Glutamatergic neuron (in vitro differentiated cells): ENCODE results near the gene SNAPIN. TPM values are rescaled to one million over a fixed set of nuclear protein-coding genes. Genes with fewer than 3 reads are reported as not detected.
"Not testable (repeated sequence)": the region's sequence is repeated elsewhere in the genome, so short reads cannot be mapped to it uniquely, and the experiment has no call there.

ENCODE experiments used
- DNase-seq: peaks from one replicate; pipeline ENCODE4 v3.0.0; 2022
- H3K27ac Mint-ChIP-seq: one replicate; pipeline ENCODE4 v1.8.0; 2020; ENCODE audit warnings: mild to moderate bottlenecking, mixed read lengths, inconsistent platforms; ENCODE audit not compliant: unreplicated experiment
- H3K27me3 Mint-ChIP-seq: one replicate; pipeline ENCODE4 v1.8.0; 2020; ENCODE audit warnings: mild to moderate bottlenecking, moderate library complexity, mixed read lengths, inconsistent platforms; ENCODE audit not compliant: unreplicated experiment
- H3K36me3 Mint-ChIP-seq: one replicate; pipeline ENCODE4 v1.8.0; 2020; ENCODE audit warnings: mild to moderate bottlenecking, mixed read lengths, inconsistent platforms; ENCODE audit not compliant: unreplicated experiment
- H3K4me1 Mint-ChIP-seq: one replicate; pipeline ENCODE4 v1.8.0; 2020; ENCODE audit warnings: mild to moderate bottlenecking, low read depth, mixed read lengths, inconsistent platforms; ENCODE audit not compliant: unreplicated experiment
- H3K4me3 Mint-ChIP-seq: one replicate; pipeline ENCODE4 v1.8.0; 2020; ENCODE audit warnings: mild to moderate bottlenecking, mixed read lengths, inconsistent platforms; ENCODE audit not compliant: unreplicated experiment
- H3K9me3 Mint-ChIP-seq: one replicate; pipeline ENCODE4 v1.8.0; 2020; ENCODE audit warnings: mild to moderate bottlenecking, moderate library complexity, mixed read lengths, inconsistent platforms; ENCODE audit not compliant: unreplicated experiment
- total RNA-seq: library from RNA; stranded (reverse); fragmentation: NEBNext Ultra II Directional; extraction: Animal tissue kit (Norgen Biotek cat#: 25700); gene quantifications from one replicate; pipeline ENCODE4 v1.2.1, GENCODE V29; 2021; ENCODE audit not compliant: unreplicated experiment
- TF ChIP-seq, protein P1 (sequence below): fragments of 200-600 bp; sonication (generic); IDR thresholded peaks from one replicate; pipeline ENCODE4 v1.5.0; 2021; ENCODE audit not compliant: partially characterized antibody, unreplicated experiment

SNAPIN gene
- total RNA-seq, 1 donor from 2014 or later = 30.8 TPM

DNA sequence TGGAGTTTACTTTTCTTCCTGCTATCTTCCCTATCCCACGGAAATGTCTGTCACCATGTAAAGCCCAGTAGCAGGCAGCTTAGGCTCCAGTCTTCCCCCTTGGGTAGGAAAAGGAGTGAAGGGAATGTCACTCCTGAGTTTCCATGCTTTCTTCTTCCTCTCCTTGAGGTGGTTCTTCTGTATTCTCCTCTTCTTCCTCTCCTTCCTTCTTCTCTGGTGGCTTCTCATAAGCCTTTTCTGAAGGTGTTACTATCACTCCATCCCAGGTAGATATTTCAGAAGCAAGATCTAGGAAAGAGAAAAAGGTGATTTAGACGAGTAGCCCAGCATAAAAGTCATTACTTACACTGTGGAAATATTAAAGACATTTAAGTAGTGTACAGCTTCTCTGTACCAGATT lies 3.8 kb downstream of the SNAPIN start:
- no peak for DNase-seq
- H3K9me3 Mint-ChIP-seq = peaks cover 3% of the 10 kb centered on the region
- H3K36me3 Mint-ChIP-seq = no peaks in the 10 kb centered on the region
- TF ChIP-seq, protein P1, sequence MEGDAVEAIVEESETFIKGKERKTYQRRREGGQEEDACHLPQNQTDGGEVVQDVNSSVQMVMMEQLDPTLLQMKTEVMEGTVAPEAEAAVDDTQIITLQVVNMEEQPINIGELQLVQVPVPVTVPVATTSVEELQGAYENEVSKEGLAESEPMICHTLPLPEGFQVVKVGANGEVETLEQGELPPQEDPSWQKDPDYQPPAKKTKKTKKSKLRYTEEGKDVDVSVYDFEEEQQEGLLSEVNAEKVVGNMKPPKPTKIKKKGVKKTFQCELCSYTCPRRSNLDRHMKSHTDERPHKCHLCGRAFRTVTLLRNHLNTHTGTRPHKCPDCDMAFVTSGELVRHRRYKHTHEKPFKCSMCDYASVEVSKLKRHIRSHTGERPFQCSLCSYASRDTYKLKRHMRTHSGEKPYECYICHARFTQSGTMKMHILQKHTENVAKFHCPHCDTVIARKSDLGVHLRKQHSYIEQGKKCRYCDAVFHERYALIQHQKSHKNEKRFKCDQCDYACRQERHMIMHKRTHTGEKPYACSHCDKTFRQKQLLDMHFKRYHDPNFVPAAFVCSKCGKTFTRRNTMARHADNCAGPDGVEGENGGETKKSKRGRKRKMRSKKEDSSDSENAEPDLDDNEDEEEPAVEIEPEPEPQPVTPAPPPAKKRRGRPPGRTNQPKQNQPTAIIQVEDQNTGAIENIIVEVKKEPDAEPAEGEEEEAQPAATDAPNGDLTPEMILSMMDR = no peak
- no peak overlapping the region for H3K4me3 Mint-ChIP-seq
- peaks cover 3% of the 10 kb centered on the region for H3K27me3 Mint-ChIP-seq
- H3K4me1 Mint-ChIP-seq = peaks cover 11% of the 10 kb centered on the region
- H3K27ac Mint-ChIP-seq = no peak overlapping the region

DNA sequence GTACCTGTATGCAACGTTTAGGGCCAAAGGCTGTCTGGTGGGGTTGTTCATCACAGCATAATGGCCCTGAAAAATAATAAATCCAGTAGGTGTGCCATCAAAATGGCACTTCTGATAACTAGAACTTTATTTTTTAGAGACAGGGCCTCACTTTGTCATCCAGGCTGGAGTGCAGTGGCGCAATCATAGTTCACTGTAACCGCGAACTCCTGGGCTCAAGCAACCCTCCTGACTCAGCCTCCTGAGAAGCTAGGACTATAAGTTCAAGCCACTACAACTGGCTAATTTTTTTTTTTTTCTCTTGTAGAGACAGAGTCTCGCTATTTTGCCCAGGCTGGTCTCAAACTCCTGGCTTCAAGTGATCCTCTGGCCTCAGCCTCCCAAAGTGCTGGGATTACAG lies 4.7 kb downstream of the SNAPIN start:
- Mint-ChIP-seq H3K27ac (no peak overlapping the region), H3K36me3 (no peaks in the 10 kb centered on the region)

GRCh38 chr1:153667439-153667838 lies 8.9 kb downstream of the SNAPIN start:
- Mint-ChIP-seq H3K27ac (no peak overlapping the region), H3K4me3 (no peak overlapping the region), H3K36me3 (no peaks in the 10 kb centered on the region), H3K27me3 (no peaks in the 10 kb centered on the region), H3K9me3 (peaks cover 6% of the 10 kb centered on the region), H3K4me1 (peaks cover 4% of the 10 kb centered on the region)
- TF ChIP-seq, protein P1 = no peak
- DNase-seq = no peak

More for the DNA sequence above, 4.7 kb downstream of the SNAPIN start:
- peaks cover 11% of the 10 kb centered on the region for H3K4me1 Mint-ChIP-seq
- peaks cover 3% of the 10 kb centered on the region for H3K27me3 Mint-ChIP-seq
- no peak for DNase-seq
- H3K4me3 Mint-ChIP-seq = no peak overlapping the region
- TF ChIP-seq, protein P1 = no peak
- peaks cover 3% of the 10 kb centered on the region for H3K9me3 Mint-ChIP-seq

DNA sequence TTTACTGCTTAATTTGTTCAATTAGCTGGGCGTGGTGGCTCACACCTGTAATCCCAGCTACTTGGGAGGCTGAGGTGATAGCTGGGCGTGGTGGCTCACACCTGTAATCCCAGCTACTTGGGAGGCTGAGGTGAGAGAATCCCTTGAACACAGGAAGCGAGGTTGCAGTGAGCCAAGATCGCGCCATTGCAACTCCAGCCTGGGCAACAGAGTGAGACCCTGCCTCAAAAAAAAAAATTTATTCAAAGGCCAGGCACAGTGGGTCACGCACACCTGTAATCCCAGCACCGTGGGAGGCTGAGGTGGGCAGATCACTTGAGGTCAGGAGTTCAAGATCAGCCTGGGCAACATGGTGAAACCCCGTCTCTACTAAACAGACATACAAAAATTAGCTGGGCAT lies 10.2 kb downstream of the SNAPIN start:
- H3K36me3 Mint-ChIP-seq, H3K27ac Mint-ChIP-seq, H3K27me3 Mint-ChIP-seq, H3K4me1 Mint-ChIP-seq, H3K9me3 Mint-ChIP-seq, DNase-seq: not testable (repeated sequence)
- H3K4me3 Mint-ChIP-seq = peak overlapping the region; percentile 30

- Mint-ChIP-seq H3K4me1 (peaks cover 4% of the 10 kb centered on the region), H3K27me3 (peaks cover 2% of the 10 kb centered on the region), H3K4me3 (no peak overlapping the region), H3K36me3 (no peaks in the 10 kb centered on the region), H3K27ac (no peak overlapping the region), H3K9me3 (peaks cover 8% of the 10 kb centered on the region)
- no peak for DNase-seq
- TF ChIP-seq, protein P1 = no peak
These were observed 11.1 kb downstream of the SNAPIN start for GRCh38 chr1:153669606-153670005.
